Hepatocyte (in vitro differentiated cells): ENCODE measurements around the gene VSTM2A.

ENCODE experiments used
- EZH2 ChIP-seq: fragments of 200-600 bp; sonication (generic); IDR thresholded peaks from 2 replicates; pipeline ENCODE4 v1.6.1; 2016; ENCODE audit warnings: antibody characterized with exemption, mild to moderate bottlenecking, borderline replicate concordance
- TF ChIP-seq, protein P1 (sequence below): fragments of 200-600 bp; sonication (generic); IDR thresholded peaks from 2 replicates; pipeline ENCODE4 v1.5.1; 2016; ENCODE audit warnings: antibody characterized with exemption, mild to moderate bottlenecking; ENCODE audit not compliant: poor library complexity

GRCh38 chr7:54550471-54550870 is 8.3 kb downstream of the VSTM2A start:
- TF ChIP-seq, protein P1, sequence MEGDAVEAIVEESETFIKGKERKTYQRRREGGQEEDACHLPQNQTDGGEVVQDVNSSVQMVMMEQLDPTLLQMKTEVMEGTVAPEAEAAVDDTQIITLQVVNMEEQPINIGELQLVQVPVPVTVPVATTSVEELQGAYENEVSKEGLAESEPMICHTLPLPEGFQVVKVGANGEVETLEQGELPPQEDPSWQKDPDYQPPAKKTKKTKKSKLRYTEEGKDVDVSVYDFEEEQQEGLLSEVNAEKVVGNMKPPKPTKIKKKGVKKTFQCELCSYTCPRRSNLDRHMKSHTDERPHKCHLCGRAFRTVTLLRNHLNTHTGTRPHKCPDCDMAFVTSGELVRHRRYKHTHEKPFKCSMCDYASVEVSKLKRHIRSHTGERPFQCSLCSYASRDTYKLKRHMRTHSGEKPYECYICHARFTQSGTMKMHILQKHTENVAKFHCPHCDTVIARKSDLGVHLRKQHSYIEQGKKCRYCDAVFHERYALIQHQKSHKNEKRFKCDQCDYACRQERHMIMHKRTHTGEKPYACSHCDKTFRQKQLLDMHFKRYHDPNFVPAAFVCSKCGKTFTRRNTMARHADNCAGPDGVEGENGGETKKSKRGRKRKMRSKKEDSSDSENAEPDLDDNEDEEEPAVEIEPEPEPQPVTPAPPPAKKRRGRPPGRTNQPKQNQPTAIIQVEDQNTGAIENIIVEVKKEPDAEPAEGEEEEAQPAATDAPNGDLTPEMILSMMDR, result no peak
- TF ChIP-seq EZH2, result no peak
